Mesothelial cell of epicardium (in vitro differentiated cells): ENCODE measurements around the gene KLK10. TPM values are rescaled to one million over a fixed set of nuclear protein-coding genes. Genes with fewer than 3 reads are reported as not detected.
A peak's percentile ranks its signal among the peaks of the same experiment; 100 is the strongest.
"Not testable (repeated sequence)": the region's sequence is repeated elsewhere in the genome, so short reads cannot be mapped to it uniquely, and the experiment has no call there.

Experiments
- DNase-seq, 2 experiments: peaks; one replicate each; pipeline ENCODE4 v3.0.0; 2021; ENCODE audit warnings: low spot score in 2 of 2; ENCODE audit not compliant: unreplicated experiment in 2 of 2
- H3K27ac Mint-ChIP-seq: 2 replicates; pipeline ENCODE4 v1.8.0; 2021; ENCODE audit warnings: mixed read lengths
- H3K27me3 Mint-ChIP-seq: 2 replicates; pipeline ENCODE4 v1.8.0; 2021; ENCODE audit warnings: low read depth, mixed read lengths
- H3K36me3 Mint-ChIP-seq: 2 replicates; pipeline ENCODE4 v1.8.0; 2021; ENCODE audit warnings: mixed read lengths
- H3K4me1 Mint-ChIP-seq: 2 replicates; pipeline ENCODE4 v1.8.0; 2021; ENCODE audit warnings: mixed read lengths
- H3K4me3 Mint-ChIP-seq: 2 replicates; pipeline ENCODE4 v1.8.0; 2021; ENCODE audit warnings: mild to moderate bottlenecking, moderate library complexity, mixed read lengths
- H3K9me3 Mint-ChIP-seq: 2 replicates; pipeline ENCODE4 v1.8.0; 2021; ENCODE audit warnings: mixed read lengths
- total RNA-seq: library from RNA; stranded (reverse); gene quantifications from 3 replicates; pipeline ENCODE4 v1.2.1, GENCODE V29; 2021
- TF ChIP-seq, protein P1 (sequence below): fragments of 200-600 bp; sonication (generic); IDR thresholded peaks from one replicate; pipeline ENCODE4 v1.5.0; 2021; ENCODE audit warnings: antibody characterized with exemption; ENCODE audit not compliant: unreplicated experiment

Gene KLK10
- total RNA-seq, 1 donor from 2014 or later: 2.1 TPM

DNA sequence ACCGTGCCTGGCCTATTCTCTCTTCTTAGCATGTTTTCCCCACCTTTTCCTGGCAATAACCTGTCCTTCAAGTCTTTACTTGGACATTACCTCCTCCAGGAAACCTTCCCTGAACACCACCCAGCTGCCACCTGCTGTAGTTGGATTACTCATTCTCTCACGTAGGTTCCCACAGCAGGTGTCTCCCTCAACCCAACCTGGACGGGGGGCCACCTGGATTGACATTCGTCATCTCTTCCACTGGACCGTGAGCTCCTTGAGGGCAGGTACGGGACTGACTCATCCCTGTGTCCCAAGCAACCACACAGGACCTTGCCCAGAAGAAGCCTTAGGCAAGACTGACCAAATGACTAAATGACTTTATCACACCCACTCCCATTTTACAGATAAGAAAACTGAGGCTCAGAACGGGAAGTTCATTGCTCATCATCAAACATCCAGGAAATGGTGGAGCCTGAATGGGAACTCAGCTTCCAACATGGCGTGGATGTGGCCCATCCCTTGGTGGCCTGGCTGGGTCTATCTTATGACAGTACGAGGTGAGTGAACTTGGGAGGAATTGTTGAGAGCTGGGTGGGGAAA lies 46.6 kb downstream of the KLK10 start:
- no peak for DNase-seq
- Mint-ChIP-seq H3K4me3 (no peak overlapping the region), H3K27me3 (no peaks in the 10 kb centered on the region), H3K9me3 (no peaks in the 10 kb centered on the region), H3K27ac (no peak overlapping the region), H3K4me1 (peaks cover 27% of the 10 kb centered on the region), H3K36me3 (no peaks in the 10 kb centered on the region)
- TF ChIP-seq, protein P1, sequence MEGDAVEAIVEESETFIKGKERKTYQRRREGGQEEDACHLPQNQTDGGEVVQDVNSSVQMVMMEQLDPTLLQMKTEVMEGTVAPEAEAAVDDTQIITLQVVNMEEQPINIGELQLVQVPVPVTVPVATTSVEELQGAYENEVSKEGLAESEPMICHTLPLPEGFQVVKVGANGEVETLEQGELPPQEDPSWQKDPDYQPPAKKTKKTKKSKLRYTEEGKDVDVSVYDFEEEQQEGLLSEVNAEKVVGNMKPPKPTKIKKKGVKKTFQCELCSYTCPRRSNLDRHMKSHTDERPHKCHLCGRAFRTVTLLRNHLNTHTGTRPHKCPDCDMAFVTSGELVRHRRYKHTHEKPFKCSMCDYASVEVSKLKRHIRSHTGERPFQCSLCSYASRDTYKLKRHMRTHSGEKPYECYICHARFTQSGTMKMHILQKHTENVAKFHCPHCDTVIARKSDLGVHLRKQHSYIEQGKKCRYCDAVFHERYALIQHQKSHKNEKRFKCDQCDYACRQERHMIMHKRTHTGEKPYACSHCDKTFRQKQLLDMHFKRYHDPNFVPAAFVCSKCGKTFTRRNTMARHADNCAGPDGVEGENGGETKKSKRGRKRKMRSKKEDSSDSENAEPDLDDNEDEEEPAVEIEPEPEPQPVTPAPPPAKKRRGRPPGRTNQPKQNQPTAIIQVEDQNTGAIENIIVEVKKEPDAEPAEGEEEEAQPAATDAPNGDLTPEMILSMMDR: no peak

DNA sequence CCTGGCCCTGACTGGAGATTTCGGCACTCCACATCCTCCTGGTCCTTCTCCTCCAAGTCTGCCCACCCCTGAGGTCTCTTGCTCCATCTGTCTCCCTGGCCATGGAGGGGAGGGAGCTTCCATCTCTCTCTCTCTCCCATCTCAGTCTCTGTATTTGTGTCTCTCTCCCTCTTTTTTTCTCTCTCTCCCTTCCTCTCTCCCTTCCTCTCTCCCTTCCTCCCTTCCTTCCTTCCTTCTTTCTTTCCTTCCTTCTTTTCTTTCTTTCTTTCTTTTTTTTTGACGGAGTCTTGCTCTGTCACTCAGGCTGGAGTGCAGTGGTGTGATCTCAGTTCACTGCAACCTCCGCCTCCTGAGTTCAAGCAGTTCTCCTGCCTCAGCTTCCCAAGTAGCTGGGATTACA lies 49.7 kb downstream of the KLK10 start:
- not testable (repeated sequence) for H3K27me3 Mint-ChIP-seq, DNase-seq, H3K9me3 Mint-ChIP-seq, H3K36me3 Mint-ChIP-seq, H3K4me3 Mint-ChIP-seq
- H3K4me1 Mint-ChIP-seq: peaks cover 21% of the 10 kb centered on the region
- peak overlapping the region; percentile 83 for H3K27ac Mint-ChIP-seq

DNA sequence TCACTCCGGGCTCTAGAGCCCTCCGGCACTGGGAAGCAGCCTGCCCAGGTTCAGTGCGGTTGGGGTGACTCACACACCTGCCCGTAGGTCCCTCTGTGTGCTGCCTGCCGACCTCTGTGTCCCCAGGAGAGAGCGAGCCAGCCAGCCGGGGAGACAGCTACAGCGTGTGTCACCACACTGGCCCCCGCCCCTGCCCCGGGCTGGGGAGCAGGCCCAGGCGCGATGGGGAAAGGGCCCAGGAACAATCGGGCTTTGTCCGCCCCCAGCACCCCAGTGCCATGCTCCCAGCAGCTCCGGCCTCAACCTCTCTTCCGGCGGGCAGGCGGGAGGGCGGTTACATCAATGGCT lies 50.1 kb downstream of the KLK10 start, which contains the start of gene KLK6:
Gene KLK6 (minus strand): TSS at position 179 of the 348 bp plus-strand sequence. CDS start 1,487 bp downstream, outside the sequence.
- Mint-ChIP-seq H3K4me1 (peaks cover 19% of the 10 kb centered on the region), H3K27me3 (peaks cover 5% of the 10 kb centered on the region), H3K36me3 (no peaks in the 10 kb centered on the region), H3K27ac (peak within 1 kb of the TSS; percentile 83), H3K9me3 (no peaks in the 10 kb centered on the region), H3K4me3 (peak within 1 kb of the TSS; percentile 33)
- DNase-seq: no peak
- TF ChIP-seq, protein P1: no peak

DNA sequence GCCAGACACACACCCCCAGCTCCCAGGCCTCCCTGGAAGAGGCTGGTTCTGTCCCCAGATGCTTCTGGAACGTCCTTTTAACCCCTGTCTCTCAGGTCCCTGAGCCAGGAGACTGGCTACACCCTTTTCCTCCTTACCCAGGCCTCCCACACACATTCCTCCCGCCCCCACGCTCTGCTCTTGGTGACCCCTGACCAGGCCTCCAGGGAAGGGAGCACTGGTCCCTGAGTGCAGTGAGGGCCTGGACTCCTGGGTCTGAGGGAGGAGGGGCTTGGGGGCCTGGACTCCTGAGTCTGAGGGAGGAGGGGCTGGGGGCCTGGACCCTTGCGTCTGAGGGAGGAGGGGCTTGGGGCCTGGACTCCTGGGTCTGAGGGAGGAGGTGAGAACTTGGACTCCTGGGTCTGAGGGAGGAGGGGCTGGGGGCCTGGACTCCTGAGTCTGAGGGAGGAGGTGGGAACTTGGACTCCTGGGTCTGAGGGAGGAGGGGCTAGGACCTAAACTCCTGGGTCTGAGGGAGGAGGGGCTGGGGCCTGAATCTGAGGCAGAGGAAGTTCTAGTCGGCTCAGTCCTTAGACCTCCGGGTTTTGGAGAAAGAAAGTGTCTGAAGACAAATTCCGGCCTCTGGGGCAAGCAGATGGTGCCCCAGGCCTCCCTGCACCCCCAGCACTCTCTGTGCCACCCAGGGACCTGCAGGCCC lies 50.6 kb downstream of the KLK10 start:
- DNase-seq: no peak
- H3K4me1 Mint-ChIP-seq: peaks cover 16% of the 10 kb centered on the region

DNA sequence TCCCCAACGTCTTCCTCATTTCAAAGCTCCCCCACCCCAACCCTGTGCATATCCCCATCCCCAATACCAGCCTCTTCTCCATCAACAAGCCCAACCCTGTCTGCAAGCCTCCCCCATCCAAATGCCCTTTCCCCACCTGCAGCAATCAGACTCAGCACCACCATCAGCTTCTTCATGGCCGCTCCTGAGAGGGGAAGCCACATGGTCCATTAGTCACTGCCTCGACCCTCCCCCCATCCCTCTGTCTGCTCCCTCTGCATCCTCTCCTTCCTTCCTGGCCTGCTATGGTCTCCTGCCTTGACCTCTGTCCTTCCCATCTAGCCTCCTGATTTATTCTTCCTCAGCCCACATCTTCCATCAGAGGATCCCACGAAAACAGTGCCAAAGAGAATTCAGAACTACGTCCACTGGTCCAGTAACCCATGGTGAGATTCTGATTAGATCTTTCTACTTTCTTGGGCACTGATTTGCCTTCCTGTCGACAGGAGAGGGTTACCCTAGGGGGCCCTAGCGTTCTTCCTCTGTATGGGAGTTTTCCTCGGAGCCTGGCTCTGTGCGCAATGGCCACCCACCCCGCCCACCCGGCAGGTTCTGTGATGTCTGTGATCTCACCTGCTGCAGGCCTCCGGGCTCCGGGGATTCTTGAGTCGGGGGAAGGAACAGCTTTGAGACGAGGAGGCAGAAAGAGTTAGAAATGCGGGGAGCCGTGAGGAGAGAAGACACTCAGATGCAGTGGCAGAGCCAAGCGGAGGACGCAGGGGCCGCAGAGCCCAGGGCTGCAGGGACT lies 51.4 kb downstream of the KLK10 start:
- Mint-ChIP-seq H3K27ac (peak overlapping the region; percentile 82), H3K4me3 (peak overlapping the region; percentile 33), H3K36me3 (peaks cover 6% of the 10 kb centered on the region), H3K9me3 (no peaks in the 10 kb centered on the region), H3K27me3 (peaks cover 11% of the 10 kb centered on the region), H3K4me1 (peaks cover 16% of the 10 kb centered on the region)
- no peak for DNase-seq
- TF ChIP-seq, protein P1: no peak

More for the DNA sequence above, 50.6 kb downstream of the KLK10 start:
- Mint-ChIP-seq H3K27me3 (peaks cover 8% of the 10 kb centered on the region), H3K4me3 (peak overlapping the region; percentile 33), H3K27ac (peak overlapping the region; percentile 82), H3K9me3 (no peaks in the 10 kb centered on the region), H3K36me3 (peaks cover 2% of the 10 kb centered on the region)
- TF ChIP-seq, protein P1: no peak

DNA sequence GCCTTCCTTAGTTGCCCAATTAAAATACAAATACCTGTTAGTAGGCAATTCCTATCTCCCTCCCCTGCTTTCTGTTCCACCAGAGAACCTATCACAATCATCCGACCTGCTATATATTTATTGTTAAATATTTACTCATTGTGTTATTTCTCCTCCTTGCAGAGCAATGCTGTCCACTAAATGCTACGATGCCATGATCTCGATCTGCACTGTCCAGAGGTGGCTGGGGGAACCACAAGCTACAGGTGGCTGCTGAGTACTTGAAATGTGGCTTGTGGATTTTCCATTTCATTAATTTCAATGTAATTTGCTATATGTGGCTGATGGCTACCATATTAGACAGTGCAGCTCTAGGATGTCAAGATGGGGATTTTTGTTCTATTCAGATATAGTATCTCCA lies 55.2 kb downstream of the KLK10 start:
- peaks cover 25% of the 10 kb centered on the region for H3K27me3 Mint-ChIP-seq
- H3K4me3 Mint-ChIP-seq: no peak overlapping the region
- H3K27ac Mint-ChIP-seq: no peak overlapping the region

More for the DNA sequence above, 55.2 kb downstream of the KLK10 start:
- H3K4me1 Mint-ChIP-seq: peaks cover 12% of the 10 kb centered on the region
- DNase-seq: no peak
- TF ChIP-seq, protein P1: no peak
- peaks cover 10% of the 10 kb centered on the region for H3K9me3 Mint-ChIP-seq
- H3K36me3 Mint-ChIP-seq: peaks cover 10% of the 10 kb centered on the region
